ENCODE data around the gene MT1A. TPM values are rescaled to one million over a fixed set of nuclear protein-coding genes. Genes with fewer than 3 reads are reported as not detected.

Gene MT1A
- total RNA-seq, 1 experiment from 2014 or later = not detected

DNA sequence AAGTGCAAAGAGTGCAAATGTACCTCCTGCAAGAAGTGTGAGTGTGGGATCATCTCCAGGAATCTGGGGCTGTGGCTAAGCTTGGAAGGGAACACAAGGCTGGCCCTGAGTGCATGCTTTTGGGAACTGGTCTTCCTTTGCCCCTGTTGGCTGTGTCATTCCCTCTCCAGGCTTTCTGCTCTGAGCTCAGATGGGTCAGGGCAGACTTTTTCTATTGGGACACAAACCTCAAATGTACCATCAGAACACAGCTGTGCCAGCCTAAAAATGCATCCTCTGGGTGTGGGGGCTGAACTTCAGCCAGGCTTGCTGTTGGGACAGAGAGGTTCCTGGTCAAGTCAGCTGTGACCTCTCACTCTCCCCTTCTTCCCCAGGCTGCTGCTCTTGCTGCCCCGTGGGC is 14.1 kb downstream of the MT1A start:
- POLR2A ChIA-PET = interaction anchor here (1.8 kb wide), 1 partner anchor 9 kb away, joined by 6 read pairs; no protein-coding TSS in a partner anchor
- no TSS peak for BruUV-seq (replicated peaks)
- RAD21 ChIA-PET (ENCODE audit: low non-redundant PET in 1 of 2, low total read pairs in 2 of 2, uncharacterized antibody in 2 of 2, unreplicated experiment in 2 of 2) = no interaction called here
- no peaks in the 10 kb centered on the region for H3K9me3 ChIP-seq (ENCODE audit: control insufficient read depth in 1 of 2, insufficient read depth in 1 of 2, low read depth in 1 of 2, low read length in 2 of 2)
- H3K27me3 ChIP-seq (ENCODE audit: insufficient read depth, low read length) = no peaks in the 10 kb centered on the region
- TF ChIP-seq POLR2A (IDR thresholded peaks at IDR 0.05; ENCODE audit: borderline replicate concordance, extremely low read depth, insufficient read depth, insufficient read length) (no peak), MAX (IDR thresholded peaks at IDR 0.05) (no peak), RAD21 (IDR thresholded peaks at IDR 0.05; ENCODE audit: low read depth) (no peak), ZNF274 (IDR thresholded peaks at IDR 0.05; ENCODE audit: low read depth, low read length) (no peak), CEBPB (IDR thresholded peaks at IDR 0.05; ENCODE audit: low read depth) (no peak), SIN3A (IDR thresholded peaks at IDR 0.05; ENCODE audit: low read depth) (no peak), CTCF (IDR thresholded peaks at IDR 0.05 in 2 of 3, conservative IDR thresholded peaks at IDR 0.05 in 1 of 3; ENCODE audit: borderline replicate concordance in 1 of 3, insufficient read depth in 1 of 3, low read depth in 2 of 3, low read length in 2 of 3) (no peak), TCF7L2 (IDR thresholded peaks at IDR 0.05; ENCODE audit: borderline replicate concordance, extremely low read depth, insufficient read depth, insufficient read length) (no peak), JUND (IDR thresholded peaks at IDR 0.05) (no peak)
- TF ChIP-seq, protein P1, sequence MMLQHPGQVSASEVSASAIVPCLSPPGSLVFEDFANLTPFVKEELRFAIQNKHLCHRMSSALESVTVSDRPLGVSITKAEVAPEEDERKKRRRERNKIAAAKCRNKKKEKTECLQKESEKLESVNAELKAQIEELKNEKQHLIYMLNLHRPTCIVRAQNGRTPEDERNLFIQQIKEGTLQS (IDR thresholded peaks at IDR 0.05) = no peak
- TF ChIP-seq, protein P2, sequence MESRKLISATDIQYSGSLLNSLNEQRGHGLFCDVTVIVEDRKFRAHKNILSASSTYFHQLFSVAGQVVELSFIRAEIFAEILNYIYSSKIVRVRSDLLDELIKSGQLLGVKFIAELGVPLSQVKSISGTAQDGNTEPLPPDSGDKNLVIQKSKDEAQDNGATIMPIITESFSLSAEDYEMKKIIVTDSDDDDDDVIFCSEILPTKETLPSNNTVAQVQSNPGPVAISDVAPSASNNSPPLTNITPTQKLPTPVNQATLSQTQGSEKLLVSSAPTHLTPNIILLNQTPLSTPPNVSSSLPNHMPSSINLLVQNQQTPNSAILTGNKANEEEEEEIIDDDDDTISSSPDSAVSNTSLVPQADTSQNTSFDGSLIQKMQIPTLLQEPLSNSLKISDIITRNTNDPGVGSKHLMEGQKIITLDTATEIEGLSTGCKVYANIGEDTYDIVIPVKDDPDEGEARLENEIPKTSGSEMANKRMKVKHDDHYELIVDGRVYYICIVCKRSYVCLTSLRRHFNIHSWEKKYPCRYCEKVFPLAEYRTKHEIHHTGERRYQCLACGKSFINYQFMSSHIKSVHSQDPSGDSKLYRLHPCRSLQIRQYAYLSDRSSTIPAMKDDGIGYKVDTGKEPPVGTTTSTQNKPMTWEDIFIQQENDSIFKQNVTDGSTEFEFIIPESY (IDR thresholded peaks at IDR 0.05; ENCODE audit: extremely low read depth, insufficient replicate concordance, low read length) = no peak
- no peaks in the 10 kb centered on the region for H3K9me2 ChIP-seq (ENCODE audit: insufficient read depth)
- H3K27ac ChIP-seq (ENCODE audit: low read depth, low read length) = no peak overlapping the region
- H3K4me3 ChIP-seq (replicated peaks in 1 of 2; ENCODE audit: low read depth in 1 of 2, low read length in 2 of 2) = no peak overlapping the region
- no peaks in the 10 kb centered on the region for H4K20me1 ChIP-seq (ENCODE audit: insufficient read depth)
- no peak overlapping the region for H2AFZ ChIP-seq (ENCODE audit: low read depth, low read length, poor library complexity, severe bottlenecking)
- H3K36me3 ChIP-seq (ENCODE audit: control insufficient read depth in 1 of 2, insufficient read depth in 2 of 2, low read length in 2 of 2) = no peaks in the 10 kb centered on the region
- no peaks in the 10 kb centered on the region for H3K79me2 ChIP-seq (ENCODE audit: insufficient read depth, low read length)
- H3K4me2 ChIP-seq (ENCODE audit: low read length) = no peak overlapping the region
- ATAC-seq = no peak
- H3K9ac ChIP-seq (ENCODE audit: low read length) = no peak overlapping the region
- intact Hi-C loops (cut with micrococcal nuclease) = no loop called here
- no peak for DNase-seq (ENCODE audit: low read depth, low spot score)
- CTCF ChIA-PET = no interaction called here
- H3K4me1 ChIP-seq (ENCODE audit: control insufficient read depth in 1 of 2, insufficient read depth in 2 of 2, low read length in 2 of 2) = peaks cover 22 to 41% of the 10 kb centered on the region in 2 experiments

Data from HCT116 (cell line).